H1 (cell line): ENCODE data around the gene CHAC1. TPM values are rescaled to one million over a fixed set of nuclear protein-coding genes. Genes with fewer than 3 reads are reported as not detected.

ENCODE experiments used
- CTCF ChIA-PET: fragments of 300-600 bp; sonication (Branson Sonifier 250); formaldehyde crosslinking; loops from one replicate; lab custom pipeline; 2021; ENCODE audit not compliant: partially characterized antibody; lab: Charles Lee
- POLR2A ChIA-PET: fragments of 300-600 bp; sonication (Branson Sonifier 250); formaldehyde crosslinking; loops from one replicate; lab custom pipeline; 2021; ENCODE audit warnings: inconsistent platforms; ENCODE audit not compliant: partially characterized antibody; lab: Charles Lee
- DNase-seq, 2 experiments: peaks; one replicate each; pipeline versions ENCODE4 v3.0.0 to v3.0.0-alpha.2; 2010 to 2022; ENCODE audit warnings: low spot score in 2 of 2, low read depth in 1 of 2, mixed read lengths in 1 of 2
- FAIRE-seq: peaks from 2 replicates; lab custom pipeline; 2011; peaks lifted over from hg19 to GRCh38; lab: Jason Lieb, UNC
- H2AFZ ChIP-seq: 2 replicates; pipeline ENCODE4 v1.8.1; 2012; ENCODE audit warnings: low read length, inconsistent platforms
- H2AK5ac ChIP-seq: 2 replicates; pipeline ENCODE4 v1.6.1; 2013; ENCODE audit warnings: low read depth, low read length
- H2BK120ac ChIP-seq: replicated peaks from 2 replicates; pipeline ENCODE3; 2013; ENCODE audit warnings: low read depth, low read length, inconsistent platforms
- H2BK12ac ChIP-seq: 2 replicates; pipeline ENCODE4 v1.6.1; 2013; ENCODE audit warnings: low read depth, low read length
- H2BK15ac ChIP-seq: 2 replicates; pipeline ENCODE4 v1.6.1; 2013; ENCODE audit warnings: low read length
- H2BK20ac ChIP-seq: 2 replicates; pipeline ENCODE4 v1.6.1; 2013; ENCODE audit warnings: low read length
- H2BK5ac ChIP-seq: 2 replicates; pipeline ENCODE4 v1.6.1; 2013; ENCODE audit warnings: low read depth, low read length
- H3K14ac ChIP-seq: 2 replicates; pipeline ENCODE4 v1.6.1; 2013; ENCODE audit warnings: inconsistent platforms; ENCODE audit not compliant: insufficient read length
- H3K18ac ChIP-seq: 2 replicates; pipeline ENCODE4 v1.6.1; 2013; ENCODE audit warnings: low read length; ENCODE audit errors: extremely low read depth
- H3K23ac ChIP-seq: 2 replicates; pipeline ENCODE4 v1.6.1; 2013; ENCODE audit warnings: inconsistent platforms; ENCODE audit not compliant: insufficient read length
- H3K23me2 ChIP-seq: 2 replicates; pipeline ENCODE4 v1.6.1; 2013; ENCODE audit warnings: low read depth, low read length
- H3K27ac ChIP-seq: 2 replicates; pipeline ENCODE4 v1.6.1; 2011; ENCODE audit warnings: low read depth, low read length, inconsistent platforms
- H3K27me3 ChIP-seq, 4 experiments: replicated peaks in 1 of 4; 1 replicate in 1 of 4; 2 replicates in 3 of 4; pipeline versions ENCODE4 v1.6.1 to v1.8.1; 2011 to 2013; ENCODE audit warnings: low read length in 3 of 4, mild to moderate bottlenecking in 3 of 4, inconsistent platforms in 2 of 4, mixed read lengths in 2 of 4, moderate library complexity in 1 of 4; ENCODE audit not compliant: control insufficient read depth in 3 of 4, insufficient read depth in 3 of 4; ENCODE audit errors: extremely low read depth in 1 of 4
- H3K36me3 ChIP-seq, 4 experiments: 2 replicates each; pipeline versions ENCODE4 v1.6.1 to v1.8.1; 2011 to 2013; ENCODE audit warnings: mild to moderate bottlenecking in 4 of 4, low read length in 3 of 4, moderate library complexity in 2 of 4, control low read depth in 1 of 4, inconsistent platforms in 1 of 4; ENCODE audit not compliant: insufficient read depth in 4 of 4, control insufficient read depth in 2 of 4
- H3K4ac ChIP-seq: replicated peaks from 2 replicates; pipeline ENCODE3; 2013; ENCODE audit warnings: low read length, low read depth, mixed read lengths, inconsistent platforms; ENCODE audit not compliant: insufficient read length
- H3K4me1 ChIP-seq, 4 experiments: replicated peaks in 1 of 4; 1 replicate in 1 of 4; 2 replicates in 3 of 4; pipeline versions ENCODE4 v1.6.1 to v1.8.1; 2011 to 2013; ENCODE audit warnings: low read length in 3 of 4, inconsistent platforms in 2 of 4, mixed read lengths in 1 of 4; ENCODE audit not compliant: insufficient read depth in 4 of 4, control insufficient read depth in 3 of 4
- H3K4me2 ChIP-seq, 2 experiments: 2 replicates each; pipeline versions ENCODE4 v1.6.1 to v1.8.1; 2011 to 2013; ENCODE audit warnings: low read depth in 2 of 2, low read length in 2 of 2, control low read depth in 1 of 2, inconsistent platforms in 1 of 2, mild to moderate bottlenecking in 1 of 2; ENCODE audit not compliant: insufficient read depth in 1 of 2
- H3K4me3 ChIP-seq, 4 experiments: fragments of 200-600, 300-600 bp in 1 of 4; sonication (generic), shearing (Covaris generic), sonication (Bioruptor Twin) in 1 of 4; 2 replicates each; pipeline versions ENCODE4 v1.5.1 to v1.8.1; 2011 to 2016; ENCODE audit warnings: low read length in 4 of 4, low read depth in 3 of 4, control low read depth in 2 of 4, inconsistent platforms in 2 of 4, mild to moderate bottlenecking in 2 of 4, mixed read lengths in 1 of 4, moderate library complexity in 1 of 4; ENCODE audit not compliant: insufficient read depth in 2 of 4; ENCODE audit errors: extremely low read depth in 1 of 4
- H3K56ac ChIP-seq: replicated peaks from 2 replicates; pipeline ENCODE3; 2013; ENCODE audit warnings: low read depth, mild to moderate bottlenecking, mixed read lengths, low read length, inconsistent platforms; ENCODE audit not compliant: insufficient read length
- H3K79me1 ChIP-seq: 2 replicates; pipeline ENCODE4 v1.6.1; 2013; ENCODE audit warnings: low read depth, low read length, control low read depth
- H3K79me2 ChIP-seq, 2 experiments: 2 replicates each; pipeline versions ENCODE4 v1.6.1 to v1.8.1; 2012 to 2013; ENCODE audit warnings: low read length in 2 of 2, mild to moderate bottlenecking in 2 of 2, inconsistent platforms in 1 of 2; ENCODE audit not compliant: insufficient read depth in 2 of 2, control insufficient read depth in 1 of 2
- H3K9ac ChIP-seq, 4 experiments: replicated peaks in 1 of 4; 1 replicate in 1 of 4; 2 replicates in 3 of 4; pipeline versions ENCODE4 v1.6.1 to v1.8.1; 2011 to 2013; ENCODE audit warnings: low read depth in 3 of 4, low read length in 3 of 4, control low read depth in 2 of 4, mild to moderate bottlenecking in 2 of 4, moderate library complexity in 2 of 4, inconsistent platforms in 1 of 4; ENCODE audit errors: extremely low read depth in 1 of 4
- H3K9me3 ChIP-seq, 2 experiments: 2 replicates each; pipeline versions ENCODE4 v1.6.1 to v1.8.1; 2012 to 2013; ENCODE audit warnings: mild to moderate bottlenecking in 2 of 2, moderate library complexity in 2 of 2, control low read depth in 1 of 2, inconsistent platforms in 1 of 2, low read depth in 1 of 2, low read length in 1 of 2, mixed read lengths in 1 of 2; ENCODE audit not compliant: insufficient read depth in 2 of 2
- H4K20me1 ChIP-seq, 2 experiments: replicated peaks in 1 of 2; 2 replicates each; pipeline versions ENCODE3 to v1.8.1; 2011 to 2013; ENCODE audit warnings: inconsistent platforms in 2 of 2, low read length in 2 of 2, mild to moderate bottlenecking in 1 of 2; ENCODE audit not compliant: insufficient read depth in 2 of 2, control insufficient read depth in 1 of 2
- H4K5ac ChIP-seq: 2 replicates; pipeline ENCODE4 v1.6.1; 2013; ENCODE audit warnings: low read length, low read depth, mixed read lengths, inconsistent platforms; ENCODE audit not compliant: insufficient read length
- H4K8ac ChIP-seq: 2 replicates; pipeline ENCODE4 v1.8.0; 2013; ENCODE audit warnings: mild to moderate bottlenecking, moderate library complexity, low read length, inconsistent platforms; ENCODE audit not compliant: insufficient read depth; ENCODE audit errors: extremely low read depth
- H4K91ac ChIP-seq: replicated peaks from 2 replicates; pipeline ENCODE3; 2013; ENCODE audit warnings: low read length, mixed read lengths, inconsistent platforms; ENCODE audit not compliant: insufficient read length
- ATF3 ChIP-seq: IDR thresholded peaks from 2 replicates; pipeline ENCODE4 v1.6.1; 2011; ENCODE audit warnings: low read depth, mild to moderate bottlenecking, low read length; ENCODE audit not compliant: insufficient read depth
- BRCA1 ChIP-seq: IDR thresholded peaks from 2 replicates; pipeline ENCODE4 v1.6.1; 2012; ENCODE audit warnings: low read depth, low read length, improper control_type of control experiment
- CBX5 ChIP-seq: fragments of 300-800, 300-1000 bp; sonication (generic); IDR thresholded peaks from 2 replicates; pipeline ENCODE4 v1.7.1; 2016; ENCODE audit warnings: antibody characterized with exemption, low read length, low read depth
- CHD1 ChIP-seq: IDR thresholded peaks from 2 replicates; pipeline ENCODE4 v1.6.1; 2012; ENCODE audit warnings: low read depth, low read length, improper control_type of control experiment
- E2F6 ChIP-seq: IDR thresholded peaks from 2 replicates; pipeline ENCODE4 v1.6.1; 2012; ENCODE audit warnings: inconsistent platforms
- RAD21 ChIP-seq, 2 experiments: IDR thresholded peaks in 1 of 2; conservative IDR thresholded peaks in 1 of 2; 2 replicates each; pipeline ENCODE4 v1.6.1; 2011; ENCODE audit warnings: low read depth in 2 of 2, low read length in 2 of 2, improper control_type of control experiment in 1 of 2, inconsistent platforms in 1 of 2, mild to moderate bottlenecking in 1 of 2, moderate library complexity in 1 of 2
- SAP30 ChIP-seq: fragments of 300-600 bp; sonication (generic); IDR thresholded peaks from 2 replicates; pipeline ENCODE4 v1.7.1; 2012; ENCODE audit warnings: low read length, moderate library complexity, mild to moderate bottlenecking, inconsistent platforms; ENCODE audit not compliant: insufficient read depth, insufficient replicate concordance
- TCF12 ChIP-seq: IDR thresholded peaks from 2 replicates; pipeline ENCODE4 v1.6.1; 2011; ENCODE audit warnings: low read depth, mild to moderate bottlenecking, low read length
- ZNF274 ChIP-seq: IDR thresholded peaks from 2 replicates; pipeline ENCODE4 v1.7.0; 2012; ENCODE audit warnings: low read length, borderline replicate concordance; ENCODE audit errors: extremely low read depth
- WGBS, 2 experiments: shearing (Covaris generic) in 1 of 2; methylation state at CpG; one replicate each; pipeline versions ENCODE4 v1.1.6 to v1.1.7; 2013 to 2015; ENCODE audit warnings: low lambda C conversion rate in 2 of 2, mixed read lengths in 2 of 2, inconsistent platforms in 1 of 2, low coverage in 1 of 2, missing lambda C conversion rate in 1 of 2; ENCODE audit not compliant: insufficient replicate concordance in 2 of 2, insufficient coverage in 1 of 2, insufficient read length in 1 of 2; ENCODE audit errors: extremely low coverage in 1 of 2, missing lambda C conversion rate in 1 of 2; 5-methylcytosine and 5-hydroxymethylcytosine counted together
- polyA plus RNA-seq, 7 experiments: library from polyadenylated mRNA; depleted of rRNA in 3 of 7; stranded (reverse) in 5 of 7; unstranded in 2 of 7; fragments of >200 nt in 5 of 7; fragments of 200-250 nt in 2 of 7; gene quantifications; 1 replicate in 5 of 7; 2 replicates in 1 of 7; 4 replicates in 1 of 7; pipeline versions ENCODE4 v1.2.1 to v1.2.3, GENCODE V29; 2011 to 2013; ENCODE audit warnings: missing spikeins in 2 of 7, mixed read lengths in 2 of 7
- total RNA-seq: library from RNA; stranded (reverse); fragmentation: NEBNext Ultra II Directional; extraction: Animal tissue kit (Norgen Biotek cat#: 25700); gene quantifications from 2 replicates; pipeline ENCODE4 v1.2.1, GENCODE V29; 2021

The CHAC1 gene
- total and polyA plus RNA-seq, 2 of the 8 experiments (the other 6 are each of a cell fraction or from before 2014, with no cell fraction given), result 34.3 to 159 TPM

- CTCF ChIA-PET, result interaction anchor here (1.1 to 7.4 kb wide), 4 partner anchors 34 to 310 kb away, joined by 3 to 36 read pairs (median 6); no protein-coding TSS in a partner anchor
- Histone ChIP-seq H3K79me1 (no peaks in the 10 kb centered on the region), H3K14ac (no peak overlapping the region), H3K23me2 (no peaks in the 10 kb centered on the region), H3K36me3 (peaks cover 26 to 47% (median 41%) of the 10 kb centered on the region in 4 experiments), H2BK120ac (no peak overlapping the region), H2AFZ (no peak overlapping the region), H4K8ac (no peak overlapping the region), H3K79me2 (no peaks in the 10 kb centered on the region), H3K27ac (no peak overlapping the region), H2BK5ac (no peak overlapping the region), H4K91ac (no peak overlapping the region), H3K9me3 (no peaks in the 10 kb centered on the region), H3K56ac (no peak overlapping the region), H3K27me3 (no peaks in the 10 kb centered on the region), H4K5ac (no peak overlapping the region), H2BK12ac (no peak overlapping the region), H3K23ac (no peak overlapping the region), H4K20me1 (peaks cover 0 to 2% of the 10 kb centered on the region in 2 experiments), H3K18ac (no peak overlapping the region), H3K4me1 (no peaks in the 10 kb centered on the region), H2BK20ac (no peak overlapping the region), H3K4me2 (no peak overlapping the region), H3K4me3 (no peak overlapping the region), H3K9ac (no peak overlapping the region), H3K4ac (no peak overlapping the region), H2AK5ac (no peak overlapping the region), H2BK15ac (no peak overlapping the region)
- POLR2A ChIA-PET, result interaction anchor here (0.6 kb wide), 1 partner anchor 37 kb away, joined by 5 read pairs; no protein-coding TSS in a partner anchor
- DNase-seq, result no peak
- 93% methylated on average over 4 of the region's 4 CpGs; no CpG with 5 or more reads in 1 of the 2 experiments for WGBS, 2 experiments
- no peak for FAIRE-seq
- no peak for TF ChIP-seq BRCA1
- no peak for TF ChIP-seq CBX5
- no peak for TF ChIP-seq CHD1
- TF ChIP-seq ATF3, result no peak
- no peak for TF ChIP-seq RAD21 (IDR thresholded peaks at IDR 0.05 in 1 of 2, conservative IDR thresholded peaks at IDR 0.05 in 1 of 2; ENCODE audit: low read depth in 2 of 2, low read length in 2 of 2)
- TF ChIP-seq TCF12, result no peak
- TF ChIP-seq SAP30, result no peak
- no peak for TF ChIP-seq E2F6
- TF ChIP-seq ZNF274, result no peak
Observed at GRCh38 chr15:40988156-40988555, 34.9 kb downstream of the CHAC1 start.
